Calu3 (cell line): ENCODE measurements around the gene OR51I2. TPM values are rescaled to one million over a fixed set of nuclear protein-coding genes. Genes with fewer than 3 reads are reported as not detected.

Experiments
- BruUV-seq: library from RNA; stranded (reverse); fragments of 400-500 nt; replicated peaks from 2 replicates; lab custom pipeline; 2021; lab: Mats Ljungman, UMichigan
- CTCF ChIA-PET: fragments of 300-600 bp; sonication (Branson Sonifier 250); formaldehyde crosslinking; loops from one replicate; lab custom pipeline; 2022; ENCODE audit warnings: antibody characterized with exemption; lab: Charles Lee
- DNase-seq: peaks from one replicate; pipeline ENCODE4 v3.0.0; 2022
- H3K27ac Mint-ChIP-seq: one replicate; pipeline ENCODE4 v1.8.0; 2022; ENCODE audit warnings: mixed read lengths; ENCODE audit not compliant: unreplicated experiment
- H3K27me3 Mint-ChIP-seq: one replicate; pipeline ENCODE4 v1.8.0; 2022; ENCODE audit warnings: mixed read lengths; ENCODE audit not compliant: unreplicated experiment
- H3K36me3 Mint-ChIP-seq: one replicate; pipeline ENCODE4 v1.8.0; 2022; ENCODE audit warnings: mild to moderate bottlenecking, moderate library complexity, mixed read lengths; ENCODE audit not compliant: insufficient read depth, unreplicated experiment
- H3K4me1 Mint-ChIP-seq: one replicate; pipeline ENCODE4 v1.8.0; 2022; ENCODE audit warnings: mild to moderate bottlenecking, low read depth, mixed read lengths; ENCODE audit not compliant: unreplicated experiment
- H3K4me3 Mint-ChIP-seq: one replicate; pipeline ENCODE4 v1.8.0; 2022; ENCODE audit warnings: mild to moderate bottlenecking, low read depth, moderate library complexity, mixed read lengths; ENCODE audit not compliant: unreplicated experiment
- H3K9me3 Mint-ChIP-seq: one replicate; pipeline ENCODE4 v1.8.0; 2022; ENCODE audit warnings: low read depth, mixed read lengths; ENCODE audit not compliant: unreplicated experiment
- CTCF ChIP-seq: fragments of 200-600 bp; IDR thresholded peaks from one replicate; pipeline ENCODE4 v1.8.0; 2022; ENCODE audit warnings: antibody characterized with exemption; ENCODE audit not compliant: unreplicated experiment
- intact Hi-C: fragments of 100-400 bp; cut with micrococcal nuclease; formaldehyde crosslinking; loops from one replicate; pipeline ENCODE4 v1.10.0; 2022; ENCODE audit not compliant: unreplicated experiment
- total RNA-seq: library from RNA; stranded (reverse); gene quantifications from 2 replicates; pipeline ENCODE4 v1.2.3, GENCODE V29; 2022

The OR51I2 gene
- total RNA-seq, 1 experiment from 2014 or later: not detected

GRCh38 chr11:5486003-5486402 lies 36.9 kb downstream of the OR51I2 start:
- BruUV-seq: no TSS peak
- Mint-ChIP-seq H3K4me1 (no peaks in the 10 kb centered on the region), H3K36me3 (no peaks in the 10 kb centered on the region), H3K9me3 (no peaks in the 10 kb centered on the region), H3K27me3 (peaks cover 24% of the 10 kb centered on the region), H3K4me3 (no peak overlapping the region), H3K27ac (no peak overlapping the region)
- no peak for DNase-seq
- CTCF ChIA-PET: no interaction called here
- no peak for TF ChIP-seq CTCF
- intact Hi-C loops: no loop called here

- no TSS peak for BruUV-seq
- H3K36me3 Mint-ChIP-seq: no peaks in the 10 kb centered on the region
- no peak overlapping the region for H3K4me3 Mint-ChIP-seq
- TF ChIP-seq CTCF: no peak
- peaks cover 28% of the 10 kb centered on the region for H3K27me3 Mint-ChIP-seq
- intact Hi-C loops: no loop called here
- no peaks in the 10 kb centered on the region for H3K4me1 Mint-ChIP-seq
- no peak for DNase-seq
- no peak overlapping the region for H3K27ac Mint-ChIP-seq
- no peaks in the 10 kb centered on the region for H3K9me3 Mint-ChIP-seq
- CTCF ChIA-PET: no interaction called here
These were observed 37.3 kb downstream of the OR51I2 start for GRCh38 chr11:5486421-5486820.

- intact Hi-C loops: no loop called here
- peaks cover 41% of the 10 kb centered on the region for H3K27me3 Mint-ChIP-seq
- H3K4me3 Mint-ChIP-seq: no peak within 1 kb of the TSS
- H3K36me3 Mint-ChIP-seq: no peaks in the 10 kb centered on the region
- DNase-seq: no peak
- no peaks in the 10 kb centered on the region for H3K9me3 Mint-ChIP-seq
- H3K27ac Mint-ChIP-seq: no peak within 1 kb of the TSS
- TF ChIP-seq CTCF: no peak
- no TSS peak for BruUV-seq
- no peaks in the 10 kb centered on the region for H3K4me1 Mint-ChIP-seq
- CTCF ChIA-PET: no interaction called here
These were observed 39.3 kb downstream of the OR51I2 start, which contains the start of gene OR52D1 for GRCh38 chr11:5488385-5488784. OR52D1 (plus strand) TSS chr11:5488685; CDS start chr11:5488707, 22 bp downstream.

- no peaks in the 10 kb centered on the region for H3K4me1 Mint-ChIP-seq
- H3K4me3 Mint-ChIP-seq: no peak overlapping the region
- no peak for TF ChIP-seq CTCF
- H3K27ac Mint-ChIP-seq: no peak overlapping the region
- BruUV-seq: no TSS peak
- CTCF ChIA-PET: interaction anchor here (0.6 kb wide), 1 partner anchor 177 kb away, joined by 4 read pairs; no protein-coding TSS in a partner anchor
- no peak for DNase-seq
- intact Hi-C loops: no loop called here
- no peaks in the 10 kb centered on the region for H3K36me3 Mint-ChIP-seq
- H3K27me3 Mint-ChIP-seq: peaks cover 41% of the 10 kb centered on the region
- no peaks in the 10 kb centered on the region for H3K9me3 Mint-ChIP-seq
These were observed 39.8 kb downstream of the OR51I2 start for GRCh38 chr11:5488798-5489399.
